ENCODE measurements around the gene WNT11. TPM values are rescaled to one million over a fixed set of nuclear protein-coding genes. Genes with fewer than 3 reads are reported as not detected.

Gene WNT11
- total and polyA plus RNA-seq, 2 experiments from 2014 or later: not detected

GRCh38 chr11:76170468-76170867 is 35.8 kb downstream of the WNT11 start:
- in situ Hi-C loops (cut with MboI): no loop called here

GRCh38 chr11:76169473-76169896 is 36.8 kb downstream of the WNT11 start:
- peaks cover 6% of the 10 kb centered on the region; the same call in 1 of the 2 replicates for H3K27me3 ChIP-seq (replicated peaks; ENCODE audit: insufficient read depth)
- no peaks in the 10 kb centered on the region for H3F3A ChIP-seq (ENCODE audit: insufficient read depth)
- H3K9ac ChIP-seq: no peak overlapping the region
- H3K4me2 ChIP-seq (ENCODE audit: unreplicated experiment): no peak overlapping the region
- H3K36me3 ChIP-seq (ENCODE audit: low read depth): no peaks in the 10 kb centered on the region
- H3K4me3 ChIP-seq: no peak overlapping the region
- no peaks in the 10 kb centered on the region for H3K79me2 ChIP-seq (ENCODE audit: insufficient read depth)
- no peak overlapping the region for H2AFZ ChIP-seq
- H3K27ac ChIP-seq: no peak overlapping the region
- no peaks in the 10 kb centered on the region for H3K9me3 ChIP-seq (ENCODE audit: low read depth)
- peak; percentile 14 for DNase-seq
- WGBS, 2 experiments (ENCODE audit: low coverage in 1 of 2, low lambda C conversion rate in 2 of 2, missing lambda C conversion rate in 2 of 2): 53 to 59% methylated on average over 15 of the region's 15 CpGs
- in situ Hi-C loops (cut with MboI): no loop called here
- TF ChIP-seq EZH2phosphoT487 (IDR thresholded peaks at IDR 0.05; ENCODE audit: insufficient read depth, low read depth) (no peak), EZH2 (IDR thresholded peaks at IDR 0.05; ENCODE audit: insufficient read depth, poor library complexity, severe bottlenecking) (no peak)
- H3K9me2 ChIP-seq (ENCODE audit: insufficient read depth): no peaks in the 10 kb centered on the region
- H3K4me1 ChIP-seq (ENCODE audit: insufficient read depth): no peaks in the 10 kb centered on the region
- H4K20me1 ChIP-seq (ENCODE audit: insufficient read depth): no peaks in the 10 kb centered on the region

More at GRCh38 chr11:76170468-76170867, 35.8 kb downstream of the WNT11 start:
- Histone ChIP-seq H3K9me2 (ENCODE audit: insufficient read depth) (no peaks in the 10 kb centered on the region), H3K36me3 (ENCODE audit: low read depth) (no peaks in the 10 kb centered on the region), H3K4me1 (ENCODE audit: insufficient read depth) (no peaks in the 10 kb centered on the region), H2AFZ (no peak overlapping the region), H3K79me2 (ENCODE audit: insufficient read depth) (no peaks in the 10 kb centered on the region), H3K9me3 (ENCODE audit: low read depth) (no peaks in the 10 kb centered on the region), H4K20me1 (ENCODE audit: insufficient read depth) (no peaks in the 10 kb centered on the region), H3K4me2 (ENCODE audit: unreplicated experiment) (no peak overlapping the region), H3K4me3 (no peak overlapping the region), H3F3A (ENCODE audit: insufficient read depth) (no peaks in the 10 kb centered on the region), H3K27ac (no peak overlapping the region), H3K27me3 (replicated peaks; ENCODE audit: insufficient read depth) (peaks cover 6% of the 10 kb centered on the region; the same call in 1 of the 2 replicates), H3K9ac (no peak overlapping the region)
- TF ChIP-seq EZH2 (IDR thresholded peaks at IDR 0.05; ENCODE audit: insufficient read depth, poor library complexity, severe bottlenecking): no peak
- no peak for TF ChIP-seq EZH2phosphoT487 (IDR thresholded peaks at IDR 0.05; ENCODE audit: insufficient read depth, low read depth)
- WGBS, 2 experiments (ENCODE audit: low coverage in 1 of 2, low lambda C conversion rate in 2 of 2, missing lambda C conversion rate in 2 of 2): 68 to 94% methylated on average over 2 to 4 of the region's 4 CpGs
- no peak for DNase-seq

DNA sequence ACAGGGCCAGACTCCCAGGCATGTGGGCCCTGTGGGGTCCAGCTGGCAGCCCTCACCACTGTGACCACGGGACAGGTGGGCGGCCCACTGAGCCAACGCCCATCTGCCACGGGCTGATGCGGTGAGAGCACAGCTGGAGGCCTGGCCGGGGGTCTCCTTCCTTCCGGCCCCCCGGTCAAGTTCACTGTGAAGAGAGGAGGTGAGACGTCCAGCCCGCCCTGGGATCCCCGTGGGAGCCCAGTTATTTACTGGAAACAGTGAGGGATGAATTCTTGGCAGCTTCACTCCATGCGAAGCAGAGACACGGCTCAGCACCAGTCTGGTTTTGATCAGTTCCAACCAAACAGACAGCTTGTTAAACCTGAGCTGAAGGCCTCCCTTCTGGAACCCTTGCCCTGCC is 38.7 kb downstream of the WNT11 start:
- 21 to 27% methylated on average over 13 of the region's 13 CpGs for WGBS, 2 experiments (ENCODE audit: low coverage in 1 of 2, low lambda C conversion rate in 2 of 2, missing lambda C conversion rate in 2 of 2)
- H3K36me3 ChIP-seq (ENCODE audit: low read depth): no peaks in the 10 kb centered on the region

GRCh38 chr11:76166314-76166713 is 40.0 kb downstream of the WNT11 start:
- Histone ChIP-seq H3K9me2 (ENCODE audit: insufficient read depth) (no peaks in the 10 kb centered on the region), H2AFZ (no peak overlapping the region), H3K36me3 (ENCODE audit: low read depth) (no peaks in the 10 kb centered on the region), H3K79me2 (ENCODE audit: insufficient read depth) (no peaks in the 10 kb centered on the region), H3K27ac (no peak overlapping the region), H4K20me1 (ENCODE audit: insufficient read depth) (no peaks in the 10 kb centered on the region), H3K4me2 (ENCODE audit: unreplicated experiment) (no peak overlapping the region), H3K9ac (no peak overlapping the region), H3K4me3 (no peak overlapping the region), H3F3A (ENCODE audit: insufficient read depth) (no peaks in the 10 kb centered on the region), H3K9me3 (ENCODE audit: low read depth) (no peaks in the 10 kb centered on the region), H3K27me3 (replicated peaks; ENCODE audit: insufficient read depth) (peaks cover 6% of the 10 kb centered on the region; the same call in 1 of the 2 replicates), H3K4me1 (ENCODE audit: insufficient read depth) (peaks cover 7% of the 10 kb centered on the region; the same call in 1 of the 2 replicates)
- TF ChIP-seq EZH2phosphoT487 (IDR thresholded peaks at IDR 0.05; ENCODE audit: insufficient read depth, low read depth): no peak
- no peak for TF ChIP-seq EZH2 (IDR thresholded peaks at IDR 0.05; ENCODE audit: insufficient read depth, poor library complexity, severe bottlenecking)
- no peak for DNase-seq
- 86 to 95% methylated on average over 6 of the region's 6 CpGs for WGBS, 2 experiments (ENCODE audit: low coverage in 1 of 2, low lambda C conversion rate in 2 of 2, missing lambda C conversion rate in 2 of 2)
- in situ Hi-C loops (cut with MboI): no loop called here

More for the DNA sequence above, 38.7 kb downstream of the WNT11 start:
- Histone ChIP-seq H4K20me1 (ENCODE audit: insufficient read depth) (no peaks in the 10 kb centered on the region), H3K27me3 (replicated peaks; ENCODE audit: insufficient read depth) (peaks cover 6% of the 10 kb centered on the region; the same call in 1 of the 2 replicates), H3K9me3 (ENCODE audit: low read depth) (no peaks in the 10 kb centered on the region), H3K9ac (no peak overlapping the region), H3K4me3 (no peak overlapping the region), H3K9me2 (ENCODE audit: insufficient read depth) (no peaks in the 10 kb centered on the region), H3K4me1 (ENCODE audit: insufficient read depth) (no peaks in the 10 kb centered on the region), H3F3A (ENCODE audit: insufficient read depth) (no peaks in the 10 kb centered on the region), H3K4me2 (ENCODE audit: unreplicated experiment) (no peak overlapping the region), H2AFZ (no peak overlapping the region), H3K27ac (no peak overlapping the region), H3K79me2 (ENCODE audit: insufficient read depth) (no peaks in the 10 kb centered on the region)
- in situ Hi-C loops (cut with MboI): no loop called here
- peak; percentile 33 for DNase-seq
- no peak for TF ChIP-seq EZH2phosphoT487 (IDR thresholded peaks at IDR 0.05; ENCODE audit: insufficient read depth, low read depth)

All from GM23248 (cell line).